Mucosa of rectum (tissue), 2 donors: ENCODE results near the gene NFE2L2.
"Not testable (repeated sequence)": the region's sequence is repeated elsewhere in the genome, so short reads cannot be mapped to it uniquely, and the experiment has no call there.

Experiments used
- H3K27ac ChIP-seq, 2 donors: one replicate each; pipeline ENCODE4 v1.7.0; 2013; ENCODE audit warnings: inconsistent platforms in 2 of 2, low read depth in 2 of 2, low read length in 2 of 2
- H3K27me3 ChIP-seq, 2 donors: one replicate each; pipeline ENCODE4 v1.7.0; 2013; ENCODE audit warnings: low read length in 2 of 2; ENCODE audit not compliant: control insufficient read depth in 2 of 2, insufficient read depth in 2 of 2
- H3K36me3 ChIP-seq, 2 donors: one replicate each; pipeline ENCODE4 v1.7.0; 2013; ENCODE audit warnings: low read length in 2 of 2; ENCODE audit not compliant: control insufficient read depth in 2 of 2, insufficient read depth in 2 of 2
- H3K4me1 ChIP-seq, 2 donors: one replicate each; pipeline ENCODE4 v1.7.0; 2013; ENCODE audit warnings: low read length in 2 of 2, mild to moderate bottlenecking in 1 of 2; ENCODE audit not compliant: control insufficient read depth in 2 of 2, insufficient read depth in 2 of 2
- H3K4me3 ChIP-seq, 2 donors: one replicate each; pipeline ENCODE4 v1.7.0; 2013; ENCODE audit warnings: low read length in 2 of 2
- H3K9ac ChIP-seq, 2 donors: one replicate each; pipeline ENCODE4 v1.7.0; 2013; ENCODE audit warnings: low read length in 2 of 2, low read depth in 1 of 2, mild to moderate bottlenecking in 1 of 2
- H3K9me3 ChIP-seq, 2 donors: one replicate each; pipeline ENCODE4 v1.7.0; 2013; ENCODE audit warnings: low read length in 2 of 2; ENCODE audit not compliant: control insufficient read depth in 2 of 2
- donor health status: healthy.
- donor health status: Normal muscosa, but diverticular disease.

The NFE2L2 gene

DNA sequence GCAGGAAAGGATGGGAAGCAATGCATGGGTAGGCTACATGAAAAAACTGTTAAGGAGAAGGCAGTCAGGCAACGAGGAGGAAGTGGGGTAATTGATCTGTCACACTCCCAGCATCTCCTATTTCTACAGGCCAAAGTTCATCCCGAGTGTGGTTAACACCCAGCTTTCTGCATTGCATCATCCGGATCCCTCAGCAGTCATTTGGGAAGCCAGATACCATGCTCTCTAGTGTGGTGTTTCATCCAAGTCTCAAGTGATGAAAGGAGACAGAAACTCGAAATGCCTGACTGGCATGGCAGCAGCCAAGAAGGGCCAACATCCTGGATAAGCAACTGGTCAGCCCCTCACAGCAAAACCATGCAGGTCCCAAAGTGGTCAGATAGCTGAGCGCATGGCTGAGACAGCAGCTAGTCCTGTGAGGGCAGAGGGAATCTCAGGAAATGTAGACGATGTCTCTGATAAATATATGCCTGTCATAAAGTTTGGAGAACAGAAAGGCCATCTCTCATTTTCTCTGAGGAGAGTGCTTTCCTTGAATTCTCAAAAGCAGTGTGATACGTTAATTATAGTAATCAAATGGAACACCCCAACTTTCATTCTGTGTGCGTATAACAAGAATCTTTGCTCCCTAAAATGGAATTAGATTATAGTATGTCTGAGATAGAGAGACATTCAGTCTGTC, 76.8 kb downstream of the NFE2L2 start:
- H3K27ac ChIP-seq = peak overlapping the region; percentile 39 to 57
- H3K9ac ChIP-seq = no peak overlapping the region
- H3K27me3 ChIP-seq = no peaks in the 10 kb centered on the region
- H3K36me3 ChIP-seq = no peaks in the 10 kb centered on the region
- H3K9me3 ChIP-seq = no peaks in the 10 kb centered on the region
- peak overlapping the region in 1 of 2 donors; percentile 6 for H3K4me3 ChIP-seq
- H3K4me1 ChIP-seq = peaks cover 4 to 10% of the 10 kb centered on the region in 2 donors

DNA sequence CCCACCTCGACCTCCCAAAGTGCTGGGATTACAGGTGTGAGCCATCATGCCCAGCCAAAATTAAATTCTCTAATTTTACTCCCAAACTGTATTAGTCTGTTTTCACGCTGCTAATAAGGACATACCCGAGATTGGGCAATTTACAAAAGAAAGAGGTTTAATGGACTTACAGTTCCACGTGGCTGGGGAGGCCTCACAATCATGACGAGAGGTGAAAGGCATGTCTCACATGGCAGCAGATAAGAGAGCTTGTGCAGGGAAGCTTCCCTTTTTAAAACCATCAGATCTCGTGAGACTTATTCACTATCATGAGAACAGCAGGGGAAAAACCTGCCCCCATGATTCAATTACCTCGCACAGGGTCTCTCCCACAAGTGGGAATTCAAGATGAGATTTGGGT, 78.5 kb downstream of the NFE2L2 start:
- H3K9me3 ChIP-seq, H3K36me3 ChIP-seq, H3K4me1 ChIP-seq, H3K4me3 ChIP-seq, H3K27ac ChIP-seq, H3K9ac ChIP-seq, H3K27me3 ChIP-seq: not testable (repeated sequence)

DNA sequence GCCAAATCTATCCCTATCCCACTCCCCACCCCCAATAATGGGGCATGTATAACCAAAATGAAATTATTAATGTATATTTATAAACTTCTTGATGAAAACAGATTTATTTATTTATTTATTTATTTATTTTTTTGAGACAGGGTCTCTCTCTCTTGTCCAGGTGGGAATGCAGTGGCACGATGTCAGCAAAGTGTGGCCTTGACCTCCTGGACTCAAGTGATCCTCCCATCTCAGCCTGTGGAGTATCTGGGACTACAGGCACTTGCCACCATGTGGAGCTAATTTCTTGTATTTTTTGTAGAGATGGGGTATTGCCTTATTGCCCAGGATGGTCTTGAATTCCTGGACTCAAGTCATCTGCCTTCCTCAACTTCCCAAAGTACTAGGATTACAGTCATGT, 79.9 kb downstream of the NFE2L2 start:
- no peaks in the 10 kb centered on the region for H3K36me3 ChIP-seq
- no peak overlapping the region for H3K27ac ChIP-seq
- H3K4me3 ChIP-seq = no peak overlapping the region
- no peak overlapping the region for H3K9ac ChIP-seq
- no peaks in the 10 kb centered on the region for H3K27me3 ChIP-seq
- no peaks in the 10 kb centered on the region for H3K9me3 ChIP-seq
- H3K4me1 ChIP-seq = peaks cover 4 to 10% of the 10 kb centered on the region in 2 donors

DNA sequence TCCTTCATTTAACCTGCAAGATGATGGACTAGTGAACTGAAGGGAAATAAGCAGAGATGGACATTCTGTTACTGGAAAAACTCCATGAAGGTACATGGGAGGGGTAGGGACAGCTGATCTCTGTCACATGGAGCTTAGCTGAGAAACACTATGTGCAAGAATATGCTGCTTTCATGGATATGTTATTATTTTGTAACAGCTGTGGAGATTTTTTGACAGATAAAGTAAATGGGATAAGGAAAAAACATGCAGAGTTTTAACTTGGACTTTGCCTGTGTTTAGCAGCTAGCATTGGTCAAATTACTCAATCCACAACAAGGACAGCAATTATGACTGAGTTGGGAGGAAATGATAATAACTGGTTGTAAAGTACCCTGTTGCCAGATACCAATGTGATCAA, 80.7 kb downstream of the NFE2L2 start:
- no peaks in the 10 kb centered on the region for H3K9me3 ChIP-seq
- H3K9ac ChIP-seq = no peak overlapping the region
- no peak overlapping the region for H3K27ac ChIP-seq
- no peaks in the 10 kb centered on the region for H3K36me3 ChIP-seq
- H3K4me3 ChIP-seq = no peak overlapping the region
- H3K27me3 ChIP-seq = no peaks in the 10 kb centered on the region
- peaks cover 4 to 10% of the 10 kb centered on the region in 2 donors for H3K4me1 ChIP-seq
